Measurements from ENCODE around the gene SKAP2.

- TF ChIP-seq POLR2A (IDR thresholded peaks at IDR 0.05) (no peak), CTCF (IDR thresholded peaks at IDR 0.05) (no peak), POLR2AphosphoS5 (IDR thresholded peaks at IDR 0.05) (no peak)
These were observed 103.9 kb downstream of the SKAP2 start for GRCh38 chr7:26760501-26760900.
